Loucy (cell line): Measurements from ENCODE around the gene TGM2.

Experiments used
- H2AFZ ChIP-seq: fragments of 200-600 bp; sonication (generic); 2 replicates; pipeline ENCODE4 v1.6.0; 2016; ENCODE audit warnings: antibody characterized with exemption, mild to moderate bottlenecking, low read length, moderate library complexity
- H3F3A ChIP-seq: fragments of 200-600 bp; 2 replicates; pipeline ENCODE4 v1.6.0; 2016; ENCODE audit warnings: antibody characterized with exemption, low read depth, mild to moderate bottlenecking
- H3K27me3 ChIP-seq: fragments of 200-600 bp; sonication (generic); 2 replicates; pipeline ENCODE4 v1.6.1; 2014; ENCODE audit warnings: low read length, mild to moderate bottlenecking; ENCODE audit not compliant: insufficient read depth, poor library complexity, severe bottlenecking
- H3K36me3 ChIP-seq: fragments of 200-600 bp; sonication (generic); 2 replicates; pipeline ENCODE4 v1.6.1; 2016; ENCODE audit warnings: low read length; ENCODE audit not compliant: insufficient read depth
- H3K4me1 ChIP-seq: fragments of 200-600 bp; sonication (generic); 2 replicates; pipeline ENCODE4 v1.5.1; 2014; ENCODE audit warnings: low read length, mild to moderate bottlenecking; ENCODE audit not compliant: insufficient read depth, poor library complexity, severe bottlenecking
- H3K4me2 ChIP-seq: fragments of 200-600 bp; sonication (generic); 2 replicates; pipeline ENCODE4 v1.6.0; 2014; ENCODE audit warnings: antibody characterized with exemption, low read length, low read depth, mild to moderate bottlenecking; ENCODE audit not compliant: poor library complexity, severe bottlenecking
- H3K4me3 ChIP-seq: fragments of 200-600 bp; sonication (generic); 2 replicates; pipeline ENCODE4 v1.5.1; 2014; ENCODE audit warnings: low read length, mild to moderate bottlenecking, mixed read lengths; ENCODE audit not compliant: poor library complexity, severe bottlenecking
- H3K79me2 ChIP-seq: fragments of 200-600 bp; sonication (generic); 2 replicates; pipeline ENCODE4 v1.6.1; 2014; ENCODE audit warnings: low read length; ENCODE audit not compliant: insufficient read depth
- H3K9ac ChIP-seq: fragments of 200-600 bp; sonication (generic); 2 replicates; pipeline ENCODE4 v1.6.0; 2014; ENCODE audit warnings: mild to moderate bottlenecking, low read depth, low read length, moderate library complexity; ENCODE audit not compliant: poor library complexity, severe bottlenecking
- H3K9me2 ChIP-seq: fragments of 200-600 bp; sonication (generic); replicated peaks from 2 replicates; pipeline ENCODE4 v1.6.1; 2016; ENCODE audit warnings: low read depth, low read length, mixed read lengths
- H3K9me3 ChIP-seq: fragments of 200-600 bp; sonication (generic); 2 replicates; pipeline ENCODE4 v1.6.1; 2014; ENCODE audit warnings: mild to moderate bottlenecking, antibody characterized with exemption, low read length, low read depth; ENCODE audit not compliant: insufficient read depth
- H4K20me1 ChIP-seq: fragments of 200-600 bp; sonication (generic); 2 replicates; pipeline ENCODE4 v1.6.0; 2014; ENCODE audit warnings: antibody characterized with exemption, low read length, mild to moderate bottlenecking; ENCODE audit not compliant: insufficient read depth, poor library complexity, severe bottlenecking
- CTCF ChIP-seq: fragments of 200-600 bp; sonication (generic); conservative IDR thresholded peaks from 2 replicates; pipeline ENCODE4 v1.5.1; 2014; ENCODE audit warnings: mild to moderate bottlenecking, antibody characterized with exemption, low read length
- EZH2phosphoT487 ChIP-seq: fragments of 200-600 bp; IDR thresholded peaks from 2 replicates; pipeline ENCODE4 v1.6.1; 2018; ENCODE audit warnings: antibody characterized with exemption, mild to moderate bottlenecking, moderate library complexity, borderline replicate concordance

The TGM2 gene

GRCh38 chr20:38165966-38166702 lies 1.1 kb upstream of the TGM2 start:
- H3K4me3 ChIP-seq: no peak overlapping the region
- H3K9me3 ChIP-seq: no peaks in the 10 kb centered on the region
- H3F3A ChIP-seq: no peaks in the 10 kb centered on the region
- H3K4me2 ChIP-seq: no peak overlapping the region
- no peak for TF ChIP-seq CTCF
- TF ChIP-seq EZH2phosphoT487: no peak
- H3K9me2 ChIP-seq: no peaks in the 10 kb centered on the region
- H3K36me3 ChIP-seq: no peaks in the 10 kb centered on the region
- no peaks in the 10 kb centered on the region for H4K20me1 ChIP-seq
- H3K79me2 ChIP-seq: no peaks in the 10 kb centered on the region
- H3K4me1 ChIP-seq: no peaks in the 10 kb centered on the region
- H2AFZ ChIP-seq: no peak overlapping the region
- H3K9ac ChIP-seq: no peak overlapping the region
- H3K27me3 ChIP-seq: no peaks in the 10 kb centered on the region

GRCh38 chr20:38164624-38165088 lies 414 bp downstream of the TGM2 start:
- no peak overlapping the region for H2AFZ ChIP-seq
- H3K4me1 ChIP-seq: no peaks in the 10 kb centered on the region
- H3K36me3 ChIP-seq: no peaks in the 10 kb centered on the region
- H3K4me3 ChIP-seq: no peak overlapping the region
- H4K20me1 ChIP-seq: no peaks in the 10 kb centered on the region
- H3K9ac ChIP-seq: no peak overlapping the region
- no peaks in the 10 kb centered on the region for H3K9me3 ChIP-seq
- H3K27me3 ChIP-seq: no peaks in the 10 kb centered on the region
- no peak overlapping the region for H3K4me2 ChIP-seq
- H3K9me2 ChIP-seq: no peaks in the 10 kb centered on the region
- H3K79me2 ChIP-seq: no peaks in the 10 kb centered on the region
- H3F3A ChIP-seq: no peaks in the 10 kb centered on the region
- no peak for TF ChIP-seq EZH2phosphoT487
- no peak for TF ChIP-seq CTCF

- H3K27me3 ChIP-seq: no peaks in the 10 kb centered on the region
- no peak overlapping the region for H3K9ac ChIP-seq
- no peaks in the 10 kb centered on the region for H3K79me2 ChIP-seq
- no peaks in the 10 kb centered on the region for H4K20me1 ChIP-seq
- H3K4me3 ChIP-seq: no peak overlapping the region
- no peaks in the 10 kb centered on the region for H3F3A ChIP-seq
- no peaks in the 10 kb centered on the region for H3K4me1 ChIP-seq
- TF ChIP-seq CTCF (no peak), EZH2phosphoT487 (no peak)
- H3K9me2 ChIP-seq: no peaks in the 10 kb centered on the region
- no peaks in the 10 kb centered on the region for H3K9me3 ChIP-seq
- H3K4me2 ChIP-seq: no peak overlapping the region
- H3K36me3 ChIP-seq: no peaks in the 10 kb centered on the region
- no peak overlapping the region for H2AFZ ChIP-seq
Measured at GRCh38 chr20:38164069-38164468, 1.0 kb downstream of the TGM2 start.
